Keratinocyte (primary cell): ENCODE data around the gene NOX4.

Experiments used
- CTCF ChIP-seq, 3 experiments: IDR thresholded peaks in 1 of 3; conservative IDR thresholded peaks in 1 of 3; optimal IDR thresholded peaks in 1 of 3; 2 replicates in 2 of 3; 3 replicates in 1 of 3; pipeline versions ENCODE3 to v1.5.1; 2011; ENCODE audit warnings: low read length in 3 of 3, mild to moderate bottlenecking in 3 of 3, moderate library complexity in 2 of 3, control low read depth in 1 of 3, inconsistent platforms in 1 of 3; ENCODE audit not compliant: insufficient read depth in 2 of 3; ENCODE audit errors: extremely low read depth in 1 of 3
- EZH2 ChIP-seq: IDR thresholded peaks from one replicate; pipeline ENCODE4 v1.6.1; 2012; ENCODE audit warnings: inconsistent platforms, mild to moderate bottlenecking, low read length, moderate library complexity

GRCh38 chr11:89498845-89499448 lies 7.8 kb upstream of the NOX4 start:
- TF ChIP-seq CTCF (optimal IDR thresholded peaks at IDR 0.05 in 1 of 3, IDR thresholded peaks at IDR 0.05 in 1 of 3, conservative IDR thresholded peaks at IDR 0.05 in 1 of 3; ENCODE audit: extremely low read depth in 1 of 3, insufficient read depth in 2 of 3, low read length in 3 of 3), result peak; percentile 28 to 56 (median 39)
- no peak for TF ChIP-seq EZH2
